Liver (tissue), 9 donors: ENCODE data around the gene CTBP1. TPM values are rescaled to one million over a fixed set of nuclear protein-coding genes. Genes with fewer than 3 reads are reported as not detected.
A peak's percentile ranks its signal among the peaks of the same experiment; 100 is the strongest.

ENCODE experiments used
- DNase-seq: peaks from one replicate; pipeline ENCODE4 v3.0.0-alpha.2; 2017; ENCODE audit warnings: low spot score
- H3K27ac ChIP-seq, 2 donors: one replicate each; pipeline ENCODE4 v1.7.0; 2013; ENCODE audit warnings: inconsistent platforms in 2 of 2, low read length in 2 of 2, control low read depth in 1 of 2, low read depth in 1 of 2, mild to moderate bottlenecking in 1 of 2
- H3K27me3 ChIP-seq, 4 donors: one replicate each; pipeline versions ENCODE4 v1.6.1 to v1.7.0; 2013; ENCODE audit warnings: low read length in 3 of 4, inconsistent platforms in 1 of 4, mild to moderate bottlenecking in 1 of 4, moderate library complexity in 1 of 4; ENCODE audit not compliant: control insufficient read depth in 4 of 4, insufficient read depth in 4 of 4
- H3K36me3 ChIP-seq, 4 donors: one replicate each; pipeline versions ENCODE4 v1.6.1 to v1.7.0; 2013; ENCODE audit warnings: low read length in 3 of 4, mild to moderate bottlenecking in 3 of 4, low read depth in 1 of 4, moderate library complexity in 1 of 4; ENCODE audit not compliant: control insufficient read depth in 4 of 4, insufficient read depth in 3 of 4
- H3K4me1 ChIP-seq, 4 donors: one replicate each; pipeline versions ENCODE4 v1.6.1 to v1.7.0; 2013; ENCODE audit warnings: low read length in 3 of 4, mild to moderate bottlenecking in 3 of 4, moderate library complexity in 1 of 4; ENCODE audit not compliant: control insufficient read depth in 4 of 4, insufficient read depth in 4 of 4
- H3K4me3 ChIP-seq, 3 donors: one replicate each; pipeline versions ENCODE4 v1.6.1 to v1.7.0; 2013; ENCODE audit warnings: low read length in 3 of 3, control low read depth in 1 of 3, low read depth in 1 of 3, mild to moderate bottlenecking in 1 of 3
- H3K9ac ChIP-seq, 2 donors: one replicate each; pipeline ENCODE4 v1.7.0; 2013; ENCODE audit warnings: low read length in 2 of 2, mild to moderate bottlenecking in 2 of 2, moderate library complexity in 2 of 2, control low read depth in 1 of 2, low read depth in 1 of 2
- H3K9me3 ChIP-seq, 4 donors: one replicate each; pipeline versions ENCODE4 v1.6.1 to v1.7.0; 2013; ENCODE audit warnings: low read length in 3 of 4; ENCODE audit not compliant: control insufficient read depth in 4 of 4
- EGR1 ChIP-seq, 2 donors: IDR thresholded peaks; 2 replicates each; pipeline ENCODE4 v1.6.1; 2016 to 2018; ENCODE audit warnings: antibody characterized with exemption in 2 of 2, low read depth in 2 of 2
- FOXA1 ChIP-seq: IDR thresholded peaks from 2 replicates; pipeline ENCODE4 v1.6.1; 2016; ENCODE audit warnings: antibody characterized with exemption
- FOXA2 ChIP-seq: IDR thresholded peaks from 2 replicates; pipeline ENCODE4 v1.6.1; 2016; ENCODE audit warnings: antibody characterized with exemption
- GABPA ChIP-seq, 2 donors: IDR thresholded peaks in 1 of 2; conservative IDR thresholded peaks in 1 of 2; 2 replicates each; pipeline ENCODE4 v1.6.1; 2016; ENCODE audit warnings: antibody characterized with exemption in 2 of 2, mild to moderate bottlenecking in 1 of 2, moderate library complexity in 1 of 2
- HNF4A ChIP-seq, 2 donors: conservative IDR thresholded peaks; 2 replicates each; pipeline ENCODE4 v1.6.1; 2016; ENCODE audit warnings: antibody characterized with exemption in 2 of 2, mild to moderate bottlenecking in 2 of 2
- HNF4G ChIP-seq: IDR thresholded peaks from 2 replicates; pipeline ENCODE4 v1.6.1; 2016; ENCODE audit warnings: antibody characterized with exemption
- JUND ChIP-seq, 2 donors: IDR thresholded peaks; 2 replicates each; pipeline ENCODE4 v1.6.1; 2016; ENCODE audit warnings: antibody characterized with exemption in 2 of 2
- NR2F2 ChIP-seq: IDR thresholded peaks from 2 replicates; pipeline ENCODE4 v1.6.1; 2016; ENCODE audit warnings: antibody characterized with exemption
- RAD21 ChIP-seq, 2 donors: IDR thresholded peaks; 2 replicates each; pipeline ENCODE4 v1.6.1; 2016; ENCODE audit warnings: antibody characterized with exemption in 2 of 2, mild to moderate bottlenecking in 2 of 2
- RXRA ChIP-seq, 2 donors: IDR thresholded peaks; 2 replicates each; pipeline ENCODE4 v1.6.1; 2017 to 2018; ENCODE audit warnings: antibody characterized with exemption in 2 of 2, mild to moderate bottlenecking in 1 of 2
- SP1 ChIP-seq: IDR thresholded peaks from 2 replicates; pipeline ENCODE4 v1.6.1; 2018; ENCODE audit warnings: antibody characterized with exemption, mild to moderate bottlenecking
- TAF1 ChIP-seq: conservative IDR thresholded peaks from 2 replicates; pipeline ENCODE4 v1.6.1; 2016; ENCODE audit warnings: antibody characterized with exemption, mild to moderate bottlenecking
- YY1 ChIP-seq: IDR thresholded peaks from 2 replicates; pipeline ENCODE4 v1.6.1; 2016; ENCODE audit warnings: antibody characterized with exemption, mild to moderate bottlenecking
- WGBS: extraction: QIAGEN DNeasy Blood & Tissue Kit; methylation state at CpG from one replicate; pipeline ENCODE4 v1.1.7; 2013; 5-methylcytosine and 5-hydroxymethylcytosine counted together
- polyA plus RNA-seq, 2 donors: library from polyadenylated mRNA; stranded (reverse) in 1 of 2; unstranded in 1 of 2; fragments of 200-250 nt in 1 of 2; fragments of >200 nt in 1 of 2; fragmentation: Nextera tagmentation in 1 of 2; extraction: Ambion mirVana in 1 of 2; gene quantifications; one replicate each; pipeline versions ENCODE4 v1.2.1 to v1.2.3, GENCODE V29; 2013 to 2015
- total RNA-seq, 2 donors: library from RNA; depleted of rRNA; stranded (reverse); fragments of >200 nt; gene quantifications; one replicate each; pipeline ENCODE4 v1.2.3, GENCODE V29; 2014
- TF ChIP-seq, protein P1 (sequence below): IDR thresholded peaks from 2 replicates; pipeline ENCODE4 v1.6.1; 2016; ENCODE audit warnings: antibody characterized with exemption
- TF ChIP-seq, protein P2 (sequence below): IDR thresholded peaks from 2 replicates; pipeline ENCODE4 v1.6.1; 2016; ENCODE audit warnings: antibody characterized with exemption
- TF ChIP-seq, protein P3 (sequence below): fragments of 150-350 bp; IDR thresholded peaks from 2 replicates; pipeline ENCODE4 v1.5.1; 2017; ENCODE audit warnings: improper control_type of control experiment, low read depth, low read length; ENCODE audit not compliant: missing input control
- TF ChIP-seq, protein P4 (sequence below): IDR thresholded peaks from 2 replicates; pipeline ENCODE4 v1.6.1; 2016; ENCODE audit warnings: antibody characterized with exemption, mild to moderate bottlenecking
- TF ChIP-seq, protein P5 (sequence below): IDR thresholded peaks from 2 replicates; pipeline ENCODE4 v1.6.1; 2016; ENCODE audit warnings: antibody characterized with exemption
- donor health status: healthy.
- donor health status: healthy.
- donor health status: healthy.
- donor health status: healthy.
- donor health status: healthy.

The CTBP1 gene
- total and polyA plus RNA-seq, 4 donors: 27.5 to 156 (median 79.5) TPM

DNA sequence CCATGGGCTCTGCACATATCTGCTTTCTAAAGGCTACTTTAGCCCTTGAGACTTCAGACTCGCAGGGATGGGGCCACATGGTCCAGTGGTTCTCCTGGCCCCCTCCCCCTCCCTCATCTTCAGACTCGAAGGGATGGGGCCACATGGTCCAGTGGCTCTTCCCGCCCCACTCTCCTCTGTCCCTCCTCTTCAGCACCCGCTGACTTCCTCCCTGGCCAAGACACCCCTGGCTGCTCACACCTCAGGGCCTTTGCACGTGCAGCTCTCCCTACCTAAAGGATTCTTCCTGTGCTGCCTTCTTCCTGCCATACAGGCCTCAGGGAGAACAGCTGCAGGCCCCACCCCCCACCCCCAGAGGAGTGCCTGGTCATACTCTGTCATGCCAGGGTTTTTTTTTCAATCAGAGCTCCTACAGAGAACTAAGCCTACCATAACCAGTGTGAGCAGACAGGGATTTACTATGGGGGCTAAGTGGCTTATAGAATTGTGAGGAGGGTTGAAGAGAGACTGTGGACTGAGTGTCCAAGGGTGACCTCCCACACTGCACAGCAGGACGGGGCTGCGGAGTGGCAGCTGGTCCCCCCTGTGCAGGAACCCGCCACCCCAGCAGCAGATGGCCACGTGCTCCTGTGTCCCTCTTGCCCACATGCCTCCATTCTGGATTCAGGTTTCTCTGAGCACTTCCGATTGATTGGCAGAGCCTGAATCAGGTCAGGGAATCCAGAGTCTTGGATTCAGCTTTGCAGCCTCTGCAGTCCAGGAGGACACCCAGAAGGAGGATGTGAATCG is 70.4 kb downstream of the CTBP1 start:
- Histone ChIP-seq H3K4me1 (peaks cover 14 to 60% (median 32%) of the 10 kb centered on the region in 4 donors), H3K4me3 (no peak overlapping the region), H3K27ac (peak overlapping the region; percentile 93 to 94), H3K9me3 (peaks cover 0 to 2% (median 0%) of the 10 kb centered on the region in 4 donors), H3K27me3 (no peaks in the 10 kb centered on the region), H3K36me3 (no peaks in the 10 kb centered on the region), H3K9ac (no peak overlapping the region)
- 81% methylated on average over 11 of the region's 11 CpGs for whole genome bisulfite sequencing
- no peak for DNase-seq
- TF ChIP-seq JUND (IDR thresholded peaks at IDR 0.05): no peak
- TF ChIP-seq HNF4G: no peak
- TF ChIP-seq, protein P1, sequence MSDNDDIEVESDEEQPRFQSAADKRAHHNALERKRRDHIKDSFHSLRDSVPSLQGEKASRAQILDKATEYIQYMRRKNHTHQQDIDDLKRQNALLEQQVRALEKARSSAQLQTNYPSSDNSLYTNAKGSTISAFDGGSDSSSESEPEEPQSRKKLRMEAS: no peak
- TF ChIP-seq, protein P2, sequence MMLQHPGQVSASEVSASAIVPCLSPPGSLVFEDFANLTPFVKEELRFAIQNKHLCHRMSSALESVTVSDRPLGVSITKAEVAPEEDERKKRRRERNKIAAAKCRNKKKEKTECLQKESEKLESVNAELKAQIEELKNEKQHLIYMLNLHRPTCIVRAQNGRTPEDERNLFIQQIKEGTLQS: no peak

DNA sequence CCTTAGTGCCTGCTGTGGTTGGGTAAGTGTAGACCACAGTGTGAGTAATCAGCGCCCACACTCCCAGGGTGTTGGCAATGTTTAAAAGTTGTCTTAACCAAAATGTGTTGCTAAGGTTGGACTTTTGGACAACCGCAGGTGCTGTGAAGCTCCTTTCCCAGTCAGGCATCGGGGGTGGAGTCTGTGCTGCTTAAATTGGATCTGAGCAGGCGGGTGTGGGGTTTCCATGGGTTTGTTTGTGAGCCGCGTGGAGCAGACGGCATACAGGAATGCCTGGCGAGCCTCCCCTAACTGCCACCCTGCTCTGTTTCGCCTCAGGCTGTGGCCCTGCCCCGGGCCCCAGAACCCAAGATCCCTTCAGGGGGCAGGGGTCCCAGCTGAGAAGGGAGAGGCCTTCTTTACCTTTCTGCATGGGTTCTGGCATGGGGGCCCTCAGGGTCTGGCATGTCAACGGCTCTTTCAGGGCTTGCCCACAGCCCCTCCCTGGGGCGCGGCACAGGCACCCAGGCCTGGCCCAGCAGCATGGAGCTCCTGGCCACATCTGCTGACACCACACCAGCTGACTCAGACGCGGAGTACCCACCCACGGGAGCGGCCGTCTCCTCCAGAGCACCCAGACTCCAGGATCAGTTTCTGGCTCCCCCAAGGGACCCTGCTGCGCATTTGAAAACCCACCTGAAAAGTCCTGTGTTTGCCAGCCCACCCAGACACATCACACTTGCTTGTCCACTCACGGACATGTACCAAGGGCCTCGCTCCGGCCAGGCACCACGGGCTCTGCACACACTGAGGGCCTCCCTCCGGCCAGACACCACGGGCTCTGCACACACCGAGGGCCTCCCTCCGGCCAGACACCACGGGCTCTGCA is 71.4 kb downstream of the CTBP1 start:
- Histone ChIP-seq H3K27me3 (no peaks in the 10 kb centered on the region), H3K27ac (peak overlapping the region; percentile 93 to 94), H3K36me3 (no peaks in the 10 kb centered on the region), H3K4me3 (no peak overlapping the region), H3K9ac (no peak overlapping the region), H3K9me3 (peaks cover 0 to 2% (median 0%) of the 10 kb centered on the region in 4 donors), H3K4me1 (peaks cover 20 to 68% (median 37%) of the 10 kb centered on the region in 4 donors)
- WGBS: 49% methylated on average over 28 of the region's 28 CpGs
- TF ChIP-seq GABPA (IDR thresholded peaks at IDR 0.05 in 1 of 2, conservative IDR thresholded peaks at IDR 0.05 in 1 of 2) (no peak), NR2F2 (no peak), JUND (IDR thresholded peaks at IDR 0.05) (peak in 1 of 2 donors; percentile 67), RAD21 (IDR thresholded peaks at IDR 0.05) (peak; percentile 20 to 40), HNF4A (conservative IDR thresholded peaks at IDR 0.05) (peak; percentile 86 to 87), TAF1 (no peak), HNF4G (peak; percentile 56), RXRA (IDR thresholded peaks at IDR 0.05) (peak; percentile 48 to 69), FOXA2 (peak; percentile 35), EGR1 (IDR thresholded peaks at IDR 0.05; ENCODE audit: low read depth in 2 of 2) (no peak), SP1 (peak; percentile 82), YY1 (peak; percentile 71), FOXA1 (peak; percentile 9)
- TF ChIP-seq, protein P3, sequence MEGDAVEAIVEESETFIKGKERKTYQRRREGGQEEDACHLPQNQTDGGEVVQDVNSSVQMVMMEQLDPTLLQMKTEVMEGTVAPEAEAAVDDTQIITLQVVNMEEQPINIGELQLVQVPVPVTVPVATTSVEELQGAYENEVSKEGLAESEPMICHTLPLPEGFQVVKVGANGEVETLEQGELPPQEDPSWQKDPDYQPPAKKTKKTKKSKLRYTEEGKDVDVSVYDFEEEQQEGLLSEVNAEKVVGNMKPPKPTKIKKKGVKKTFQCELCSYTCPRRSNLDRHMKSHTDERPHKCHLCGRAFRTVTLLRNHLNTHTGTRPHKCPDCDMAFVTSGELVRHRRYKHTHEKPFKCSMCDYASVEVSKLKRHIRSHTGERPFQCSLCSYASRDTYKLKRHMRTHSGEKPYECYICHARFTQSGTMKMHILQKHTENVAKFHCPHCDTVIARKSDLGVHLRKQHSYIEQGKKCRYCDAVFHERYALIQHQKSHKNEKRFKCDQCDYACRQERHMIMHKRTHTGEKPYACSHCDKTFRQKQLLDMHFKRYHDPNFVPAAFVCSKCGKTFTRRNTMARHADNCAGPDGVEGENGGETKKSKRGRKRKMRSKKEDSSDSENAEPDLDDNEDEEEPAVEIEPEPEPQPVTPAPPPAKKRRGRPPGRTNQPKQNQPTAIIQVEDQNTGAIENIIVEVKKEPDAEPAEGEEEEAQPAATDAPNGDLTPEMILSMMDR: no peak
- TF ChIP-seq, protein P1: peak; percentile 84
- TF ChIP-seq, protein P4, sequence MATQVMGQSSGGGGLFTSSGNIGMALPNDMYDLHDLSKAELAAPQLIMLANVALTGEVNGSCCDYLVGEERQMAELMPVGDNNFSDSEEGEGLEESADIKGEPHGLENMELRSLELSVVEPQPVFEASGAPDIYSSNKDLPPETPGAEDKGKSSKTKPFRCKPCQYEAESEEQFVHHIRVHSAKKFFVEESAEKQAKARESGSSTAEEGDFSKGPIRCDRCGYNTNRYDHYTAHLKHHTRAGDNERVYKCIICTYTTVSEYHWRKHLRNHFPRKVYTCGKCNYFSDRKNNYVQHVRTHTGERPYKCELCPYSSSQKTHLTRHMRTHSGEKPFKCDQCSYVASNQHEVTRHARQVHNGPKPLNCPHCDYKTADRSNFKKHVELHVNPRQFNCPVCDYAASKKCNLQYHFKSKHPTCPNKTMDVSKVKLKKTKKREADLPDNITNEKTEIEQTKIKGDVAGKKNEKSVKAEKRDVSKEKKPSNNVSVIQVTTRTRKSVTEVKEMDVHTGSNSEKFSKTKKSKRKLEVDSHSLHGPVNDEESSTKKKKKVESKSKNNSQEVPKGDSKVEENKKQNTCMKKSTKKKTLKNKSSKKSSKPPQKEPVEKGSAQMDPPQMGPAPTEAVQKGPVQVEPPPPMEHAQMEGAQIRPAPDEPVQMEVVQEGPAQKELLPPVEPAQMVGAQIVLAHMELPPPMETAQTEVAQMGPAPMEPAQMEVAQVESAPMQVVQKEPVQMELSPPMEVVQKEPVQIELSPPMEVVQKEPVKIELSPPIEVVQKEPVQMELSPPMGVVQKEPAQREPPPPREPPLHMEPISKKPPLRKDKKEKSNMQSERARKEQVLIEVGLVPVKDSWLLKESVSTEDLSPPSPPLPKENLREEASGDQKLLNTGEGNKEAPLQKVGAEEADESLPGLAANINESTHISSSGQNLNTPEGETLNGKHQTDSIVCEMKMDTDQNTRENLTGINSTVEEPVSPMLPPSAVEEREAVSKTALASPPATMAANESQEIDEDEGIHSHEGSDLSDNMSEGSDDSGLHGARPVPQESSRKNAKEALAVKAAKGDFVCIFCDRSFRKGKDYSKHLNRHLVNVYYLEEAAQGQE: peak; percentile 68
- TF ChIP-seq, protein P5, sequence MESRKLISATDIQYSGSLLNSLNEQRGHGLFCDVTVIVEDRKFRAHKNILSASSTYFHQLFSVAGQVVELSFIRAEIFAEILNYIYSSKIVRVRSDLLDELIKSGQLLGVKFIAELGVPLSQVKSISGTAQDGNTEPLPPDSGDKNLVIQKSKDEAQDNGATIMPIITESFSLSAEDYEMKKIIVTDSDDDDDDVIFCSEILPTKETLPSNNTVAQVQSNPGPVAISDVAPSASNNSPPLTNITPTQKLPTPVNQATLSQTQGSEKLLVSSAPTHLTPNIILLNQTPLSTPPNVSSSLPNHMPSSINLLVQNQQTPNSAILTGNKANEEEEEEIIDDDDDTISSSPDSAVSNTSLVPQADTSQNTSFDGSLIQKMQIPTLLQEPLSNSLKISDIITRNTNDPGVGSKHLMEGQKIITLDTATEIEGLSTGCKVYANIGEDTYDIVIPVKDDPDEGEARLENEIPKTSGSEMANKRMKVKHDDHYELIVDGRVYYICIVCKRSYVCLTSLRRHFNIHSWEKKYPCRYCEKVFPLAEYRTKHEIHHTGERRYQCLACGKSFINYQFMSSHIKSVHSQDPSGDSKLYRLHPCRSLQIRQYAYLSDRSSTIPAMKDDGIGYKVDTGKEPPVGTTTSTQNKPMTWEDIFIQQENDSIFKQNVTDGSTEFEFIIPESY: no peak
- TF ChIP-seq, protein P2: no peak
- DNase-seq: no peak
